NCI-H510A treated with DMSO at 0.1 percent for 48 hours (cell line): ENCODE measurements around the gene ERVMER34-1.
A peak's percentile ranks its signal among the peaks of the same experiment; 100 is the strongest.

ENCODE experiments used
- DNase-seq: peaks from one replicate; lab custom pipeline; 2025; lab: John Stamatoyannopoulos, UW

Gene ERVMER34-1

GRCh38 chr4:52718123-52718522, 33.1 kb downstream of the ERVMER34-1 start:
- no peak for DNase-seq

- DNase-seq: no peak
Observed at GRCh38 chr4:52716364-52717151, 34.7 kb downstream of the ERVMER34-1 start.

GRCh38 chr4:52715914-52716313, 35.3 kb downstream of the ERVMER34-1 start:
- DNase-seq: no peak

GRCh38 chr4:52715255-52715897, 35.8 kb downstream of the ERVMER34-1 start:
- DNase-seq: no peak

GRCh38 chr4:52714597-52715254, 36.5 kb downstream of the ERVMER34-1 start:
- no peak for DNase-seq

GRCh38 chr4:52713456-52713937, 37.7 kb downstream of the ERVMER34-1 start:
- DNase-seq: no peak

- DNase-seq: peak; percentile 95
Observed at GRCh38 chr4:52712251-52713130, 38.7 kb downstream of the ERVMER34-1 start.

GRCh38 chr4:52711834-52712250, 39.4 kb downstream of the ERVMER34-1 start:
- DNase-seq: no peak

- DNase-seq: no peak
Observed at GRCh38 chr4:52711272-52711671, 40.0 kb downstream of the ERVMER34-1 start.

- no peak for DNase-seq
Observed at GRCh38 chr4:52709155-52709554, 42.1 kb downstream of the ERVMER34-1 start.

- no peak for DNase-seq
Observed at GRCh38 chr4:52704661-52705060, 46.6 kb downstream of the ERVMER34-1 start.

- no peak for DNase-seq
Observed at GRCh38 chr4:52704133-52704532, 47.1 kb downstream of the ERVMER34-1 start.

GRCh38 chr4:52701207-52701606, 50.0 kb downstream of the ERVMER34-1 start:
- no peak for DNase-seq

- no peak for DNase-seq
Observed at GRCh38 chr4:52694936-52695335, 56.3 kb downstream of the ERVMER34-1 start.

GRCh38 chr4:52693492-52693891, 57.7 kb downstream of the ERVMER34-1 start:
- DNase-seq: no peak
